Activated CD8-positive, alpha-beta memory T cell treated with anti-CD3 and anti-CD28 coated beads, Interleukin-2, amount 50 U/mL, for 1 hour (primary cell): ENCODE results near the gene CEP128.

Source experiments
- DNase-seq: peaks from one replicate; pipeline ENCODE4 v3.0.0-alpha.2; 2020; ENCODE audit errors: extremely low read depth

CEP128 gene

GRCh38 chr14:80941241-80942185 lies at the start of gene CEP128:
CEP128 (minus strand) TSS chr14:80941738.
- DNase-seq = peak; percentile 48

GRCh38 chr14:80988735-80989429 lies 47.3 kb upstream of the CEP128 start:
- DNase-seq = no peak

GRCh38 chr14:80988192-80988591 lies 46.7 kb upstream of the CEP128 start:
- DNase-seq = no peak

- peak; percentile 9 for DNase-seq
Measured at GRCh38 chr14:80987235-80988032, 45.9 kb upstream of the CEP128 start.

GRCh38 chr14:80982711-80983110 lies 41.2 kb upstream of the CEP128 start:
- no peak for DNase-seq

GRCh38 chr14:80981673-80982072 lies 40.1 kb upstream of the CEP128 start:
- DNase-seq = no peak

GRCh38 chr14:80981156-80981555 lies 39.6 kb upstream of the CEP128 start:
- no peak for DNase-seq

- no peak for DNase-seq
Measured at GRCh38 chr14:80979951-80980350, 38.4 kb upstream of the CEP128 start.

- DNase-seq = no peak
Measured at GRCh38 chr14:80978403-80978802, 36.9 kb upstream of the CEP128 start.

GRCh38 chr14:80977221-80977620 lies 35.7 kb upstream of the CEP128 start:
- DNase-seq = no peak

- no peak for DNase-seq
Measured at GRCh38 chr14:80974679-80975078, 33.1 kb upstream of the CEP128 start.

- DNase-seq = no peak
Measured at GRCh38 chr14:80973931-80974641, 32.5 kb upstream of the CEP128 start.

GRCh38 chr14:80965037-80965436 lies 23.5 kb upstream of the CEP128 start:
- no peak for DNase-seq

- no peak for DNase-seq
Measured at GRCh38 chr14:80959496-80959895, 18.0 kb upstream of the CEP128 start.

- no peak for DNase-seq
Measured at GRCh38 chr14:80958939-80959338, 17.4 kb upstream of the CEP128 start.

- no peak for DNase-seq
Measured at GRCh38 chr14:80958226-80958625, 16.7 kb upstream of the CEP128 start.

- DNase-seq = no peak
Measured at GRCh38 chr14:80957613-80958012, 16.1 kb upstream of the CEP128 start.

- DNase-seq = no peak
Measured at GRCh38 chr14:80956922-80957321, 15.4 kb upstream of the CEP128 start.

GRCh38 chr14:80956102-80956501 lies 14.6 kb upstream of the CEP128 start:
- DNase-seq = no peak

GRCh38 chr14:80955416-80955941 lies 13.9 kb upstream of the CEP128 start, which contains the start of gene TSHR:
TSHR (plus strand) TSS chr14:80955621; CDS start chr14:80955681, 60 bp downstream.
- no peak for DNase-seq

- no peak for DNase-seq
Measured at GRCh38 chr14:80954687-80955299, 13.3 kb upstream of the CEP128 start.
